ENCODE data around the gene ABHD16A. TPM values are rescaled to one million over a fixed set of nuclear protein-coding genes. Genes with fewer than 3 reads are reported as not detected.

The ABHD16A gene
- total and polyA plus RNA-seq, 2 donors (not counting 3 experiments of a cell fraction or from before 2014, with no cell fraction given) = 48.9 to 60.3 TPM

DNA sequence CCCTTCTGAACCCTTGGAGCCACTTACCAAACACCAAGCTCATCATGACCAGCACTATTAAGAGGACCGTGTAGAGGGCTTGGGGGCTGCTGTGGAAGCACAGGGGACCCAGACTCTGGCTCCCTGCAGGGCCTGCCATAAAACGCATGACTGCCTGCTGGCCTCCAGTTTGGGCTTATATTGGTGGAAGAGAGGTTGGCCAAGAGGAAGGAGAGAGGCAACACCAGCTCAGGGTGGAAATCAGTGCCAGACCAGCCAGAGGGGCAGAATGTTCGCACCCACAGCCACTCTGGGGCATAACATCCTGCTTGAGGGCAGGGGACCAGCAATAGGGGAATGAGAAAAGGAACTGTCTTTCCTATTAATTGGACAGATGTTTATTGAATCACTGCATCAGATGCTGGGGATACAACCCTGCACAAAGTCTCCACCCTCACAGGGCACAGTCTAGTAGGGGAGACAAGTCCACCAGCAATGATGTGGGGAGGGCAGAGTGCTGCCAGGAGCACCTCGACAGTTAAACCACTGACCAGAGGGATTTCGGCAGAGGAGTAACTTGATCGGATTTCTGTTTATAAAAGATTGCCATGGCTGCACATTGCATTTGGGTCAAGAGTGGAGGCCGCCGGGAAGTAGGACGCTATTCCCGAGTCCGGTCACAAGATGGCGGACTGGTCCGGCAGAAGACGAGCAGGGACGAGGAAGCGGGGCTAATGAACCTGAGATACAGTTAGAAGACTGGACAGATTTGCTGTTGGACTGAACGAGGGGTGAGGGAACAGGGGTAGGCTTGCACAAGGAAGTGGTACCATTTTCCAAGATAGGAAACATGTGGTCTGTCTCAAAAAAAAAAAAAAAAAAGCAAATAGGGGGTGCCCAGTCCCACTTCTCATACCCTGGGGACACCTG, 22.6 kb downstream of the ABHD16A start, which contains the start of gene LY6G5C:
LY6G5C (minus strand) TSS at position 842 of the 909 bp plus-strand sequence; CDS start at position 148, 694 bp downstream.
- Histone ChIP-seq H3K36me3 (ENCODE audit: control insufficient read depth in 2 of 2, extremely low read depth in 1 of 2, insufficient read depth in 2 of 2, low read length in 2 of 2) (no peaks in the 10 kb centered on the region), H3K9ac (replicated peaks; ENCODE audit: extremely low read depth, insufficient read depth, low read length) (peak within 1 kb of the TSS; percentile 30), H3K4me3 (replicated peaks in 1 of 3; ENCODE audit: insufficient read depth in 1 of 3, low read depth in 1 of 3, low read length in 3 of 3) (peak within 1 kb of the TSS; percentile 18 to 59 (median 47)), H3K9me3 (replicated peaks; ENCODE audit: control insufficient read depth, insufficient read depth, low read length) (no peaks in the 10 kb centered on the region), H3K4me1 (ENCODE audit: control insufficient read depth, extremely low read depth, insufficient read depth, low read length) (peaks cover 8% of the 10 kb centered on the region), H3K4me2 (ENCODE audit: insufficient read depth, low read length) (peak within 1 kb of the TSS; percentile 65), H4K20me1 (replicated peaks; ENCODE audit: control insufficient read depth, extremely low read depth, insufficient read depth, low read length) (no peaks in the 10 kb centered on the region), H2AFZ (ENCODE audit: low read depth, low read length) (peak within 1 kb of the TSS; percentile 94), H3K27ac (ENCODE audit: insufficient read depth, low read depth, low read length) (peak within 1 kb of the TSS; percentile 18), H3K27me3 (ENCODE audit: control insufficient read depth in 2 of 2, insufficient read depth in 2 of 2, low read length in 2 of 2) (no peaks in the 10 kb centered on the region), H3K79me2 (ENCODE audit: control insufficient read depth, insufficient read depth, low read length) (no peaks in the 10 kb centered on the region), H3K9me1 (replicated peaks; ENCODE audit: control insufficient read depth, extremely low read depth, insufficient read depth, low read length) (no peaks in the 10 kb centered on the region)
- no TSS peak for BruUV-seq (replicated peaks)
- dilution Hi-C loops (cut with MboI; ENCODE audit: extremely low pct_ligation_motif_present, low sequenced_read_pairs) = no loop called here
- intact Hi-C loops (cut with micrococcal nuclease) = loop anchor here (1.0 to 2.0 kb wide), 10 partner anchors 14 to 272 kb away; partner anchors contain the start of genes ABHD16A, CSNK2B, DDAH2 and NFKBIL1
- CTCF ChIA-PET = interaction anchor here (0.6 to 3.5 kb wide), 19 partner anchors 9 to 272 kb away, joined by 3 to 44 read pairs (median 4); partner anchors contain the start of genes ABHD16A, DDAH2, HSPA1B and MSH5
- POLR2A ChIA-PET = interaction anchor here (0.6 to 0.8 kb wide), 2 partner anchors 57 to 149 kb away, joined by 3 to 7 read pairs; no protein-coding TSS in a partner anchor
- TF ChIP-seq MYC (IDR thresholded peaks at IDR 0.05; ENCODE audit: low read depth, low read length) = no peak
- no peak for TF ChIP-seq POLR2A (IDR thresholded peaks at IDR 0.05; ENCODE audit: low read depth, low read length)
- TF ChIP-seq, protein P1, sequence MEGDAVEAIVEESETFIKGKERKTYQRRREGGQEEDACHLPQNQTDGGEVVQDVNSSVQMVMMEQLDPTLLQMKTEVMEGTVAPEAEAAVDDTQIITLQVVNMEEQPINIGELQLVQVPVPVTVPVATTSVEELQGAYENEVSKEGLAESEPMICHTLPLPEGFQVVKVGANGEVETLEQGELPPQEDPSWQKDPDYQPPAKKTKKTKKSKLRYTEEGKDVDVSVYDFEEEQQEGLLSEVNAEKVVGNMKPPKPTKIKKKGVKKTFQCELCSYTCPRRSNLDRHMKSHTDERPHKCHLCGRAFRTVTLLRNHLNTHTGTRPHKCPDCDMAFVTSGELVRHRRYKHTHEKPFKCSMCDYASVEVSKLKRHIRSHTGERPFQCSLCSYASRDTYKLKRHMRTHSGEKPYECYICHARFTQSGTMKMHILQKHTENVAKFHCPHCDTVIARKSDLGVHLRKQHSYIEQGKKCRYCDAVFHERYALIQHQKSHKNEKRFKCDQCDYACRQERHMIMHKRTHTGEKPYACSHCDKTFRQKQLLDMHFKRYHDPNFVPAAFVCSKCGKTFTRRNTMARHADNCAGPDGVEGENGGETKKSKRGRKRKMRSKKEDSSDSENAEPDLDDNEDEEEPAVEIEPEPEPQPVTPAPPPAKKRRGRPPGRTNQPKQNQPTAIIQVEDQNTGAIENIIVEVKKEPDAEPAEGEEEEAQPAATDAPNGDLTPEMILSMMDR (IDR thresholded peaks at IDR 0.05; ENCODE audit: extremely low read depth in 1 of 2, insufficient read depth in 1 of 2, low read depth in 1 of 2, low read length in 2 of 2) = peak; percentile 60 to 66
- TF ChIP-seq, protein P2, sequence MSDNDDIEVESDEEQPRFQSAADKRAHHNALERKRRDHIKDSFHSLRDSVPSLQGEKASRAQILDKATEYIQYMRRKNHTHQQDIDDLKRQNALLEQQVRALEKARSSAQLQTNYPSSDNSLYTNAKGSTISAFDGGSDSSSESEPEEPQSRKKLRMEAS (IDR thresholded peaks at IDR 0.05; ENCODE audit: insufficient read depth, insufficient read length) = no peak
- DNase-seq (ENCODE audit: low read depth, low spot score) (peak; percentile 81), FAIRE-seq (peak; percentile 84)
